Measurements from ENCODE around the gene PRKCH.

The PRKCH gene

DNA sequence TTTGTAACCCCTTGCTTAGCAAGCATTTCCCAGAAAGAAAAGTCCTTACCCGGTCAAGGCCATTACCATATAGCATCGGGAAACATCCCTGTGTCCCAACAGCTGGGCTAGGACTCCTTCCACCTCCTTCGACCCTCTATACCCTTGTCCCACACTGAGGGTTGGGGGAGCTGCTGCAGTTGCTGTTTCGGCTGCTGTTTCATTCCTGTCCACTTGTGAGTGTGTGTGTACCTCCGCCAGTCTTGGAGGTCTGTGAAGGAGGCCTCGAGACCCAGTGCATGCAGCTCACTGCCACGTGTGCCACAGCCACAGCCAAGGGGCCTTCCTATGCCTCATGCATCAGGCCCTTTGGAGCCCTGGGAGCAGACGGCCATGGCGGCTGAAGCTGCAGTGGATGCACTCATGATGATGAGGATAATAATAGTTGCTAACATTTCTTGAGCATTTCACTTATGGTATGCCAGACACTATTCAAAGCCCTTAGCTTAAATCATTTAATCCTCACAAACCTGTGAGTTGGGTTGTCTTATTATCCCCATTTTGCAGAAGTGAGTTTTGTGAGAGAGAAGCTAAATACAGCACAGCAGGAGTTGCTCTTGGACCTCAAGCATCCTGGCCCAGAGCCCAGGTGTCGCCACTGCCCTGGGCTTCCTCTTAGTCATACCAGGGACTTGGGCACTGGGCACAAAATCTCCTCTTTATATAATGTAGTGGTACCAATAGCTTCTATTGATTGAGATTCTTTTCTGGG, 156.5 kb downstream of the PRKCH start:
- DNase-seq: no peak
- TF ChIP-seq GATA1 (IDR thresholded peaks at IDR 0.05; ENCODE audit: low read depth, low read length) (no peak), POLR2A (IDR thresholded peaks at IDR 0.05; ENCODE audit: low read length) (no peak)

DNA sequence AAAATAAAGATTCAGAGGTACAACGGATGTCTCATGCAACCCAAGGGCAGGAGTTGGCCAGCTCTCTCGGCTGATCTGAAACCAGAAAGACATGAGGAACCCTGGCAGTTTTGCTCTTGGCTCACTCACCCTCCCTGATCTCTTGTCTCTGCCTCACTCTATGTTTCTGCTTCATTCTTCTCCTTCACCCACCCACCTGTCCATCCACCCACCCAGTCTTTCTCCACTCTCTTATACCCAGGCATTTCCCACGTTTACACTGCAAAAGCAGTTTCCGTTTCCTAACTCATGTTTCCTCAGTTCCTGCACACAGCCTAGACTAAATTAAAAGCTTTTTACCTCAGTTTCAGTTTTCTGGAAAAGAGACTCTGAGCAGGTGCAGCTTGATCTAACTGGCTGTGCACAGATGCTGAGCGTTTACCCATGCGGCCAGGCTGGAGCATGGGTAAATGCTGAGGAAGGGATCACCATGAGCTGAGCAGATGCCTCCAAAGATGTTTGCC, 157.6 kb downstream of the PRKCH start:
- no peak for TF ChIP-seq POLR2A (IDR thresholded peaks at IDR 0.05; ENCODE audit: low read length)
- TF ChIP-seq GATA1 (IDR thresholded peaks at IDR 0.05; ENCODE audit: low read depth, low read length): no peak
- no peak for DNase-seq

DNA sequence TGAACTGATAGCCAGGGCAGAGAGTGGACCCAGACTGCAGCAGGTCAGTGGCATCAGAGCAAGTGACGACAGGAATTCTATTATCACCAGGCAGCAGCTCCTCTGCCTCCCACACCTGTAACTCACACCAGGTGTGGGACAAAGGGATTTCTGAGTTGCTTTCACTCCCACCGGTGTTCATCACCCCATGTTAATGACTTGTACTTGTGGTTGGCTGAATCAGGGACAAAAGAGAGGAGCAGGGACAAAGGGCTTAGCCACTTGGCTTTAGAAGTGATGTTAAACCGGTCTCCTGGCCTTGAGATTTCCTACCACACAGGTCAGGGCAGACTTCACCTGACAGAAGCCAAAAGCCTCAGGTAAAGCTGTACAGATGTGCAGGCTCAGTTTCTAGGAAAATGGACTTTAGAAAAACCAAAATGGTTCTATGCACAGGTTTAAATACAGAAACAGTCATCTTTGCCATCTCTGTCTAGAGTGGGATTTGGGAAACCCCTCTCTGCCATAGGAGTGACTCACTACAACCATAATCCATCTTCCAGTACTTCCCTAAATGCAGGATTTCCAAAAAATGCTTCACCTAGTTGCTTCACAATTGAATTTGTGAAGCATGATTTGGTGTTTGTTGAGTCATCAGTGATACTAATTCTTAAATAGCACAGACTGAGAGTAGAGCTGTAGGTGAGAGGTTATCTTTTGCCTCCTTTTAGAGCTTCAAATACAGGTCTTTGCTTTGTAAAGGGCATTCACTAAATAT, 158.5 kb downstream of the PRKCH start:
- no peak for DNase-seq
- TF ChIP-seq GATA1 (IDR thresholded peaks at IDR 0.05; ENCODE audit: low read depth, low read length) (no peak), POLR2A (IDR thresholded peaks at IDR 0.05; ENCODE audit: low read length) (no peak)

DNA sequence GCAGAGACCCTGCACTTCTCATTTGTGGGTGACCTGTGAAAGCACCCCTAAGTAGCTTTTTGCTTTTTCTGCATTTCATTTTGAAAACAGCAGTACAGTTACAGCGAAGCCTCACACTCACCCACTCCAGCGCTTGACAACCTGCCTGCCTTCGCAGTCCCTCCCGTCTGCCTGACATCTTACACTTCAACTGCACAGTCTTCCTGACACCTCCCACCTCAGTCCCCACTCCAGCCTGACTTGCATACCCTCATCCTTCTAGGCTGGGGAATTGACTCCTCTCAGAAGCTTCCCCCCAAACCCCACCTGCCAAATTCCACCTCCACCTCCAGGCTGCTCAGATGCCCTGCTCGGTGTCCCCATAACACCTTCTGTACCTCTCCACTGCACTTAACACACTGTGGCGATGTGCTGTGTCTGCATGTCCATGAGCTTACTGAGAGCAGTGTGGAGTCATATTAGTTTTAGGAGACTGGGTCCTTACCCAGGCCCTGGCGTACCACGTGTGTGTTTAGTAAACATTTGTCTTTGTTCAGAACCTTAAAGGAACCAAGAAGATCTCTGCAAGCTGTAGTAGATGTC, 159.4 kb downstream of the PRKCH start:
- TF ChIP-seq GATA1 (IDR thresholded peaks at IDR 0.05; ENCODE audit: low read depth, low read length) (no peak), POLR2A (IDR thresholded peaks at IDR 0.05; ENCODE audit: low read length) (no peak)
- no peak for DNase-seq

DNA sequence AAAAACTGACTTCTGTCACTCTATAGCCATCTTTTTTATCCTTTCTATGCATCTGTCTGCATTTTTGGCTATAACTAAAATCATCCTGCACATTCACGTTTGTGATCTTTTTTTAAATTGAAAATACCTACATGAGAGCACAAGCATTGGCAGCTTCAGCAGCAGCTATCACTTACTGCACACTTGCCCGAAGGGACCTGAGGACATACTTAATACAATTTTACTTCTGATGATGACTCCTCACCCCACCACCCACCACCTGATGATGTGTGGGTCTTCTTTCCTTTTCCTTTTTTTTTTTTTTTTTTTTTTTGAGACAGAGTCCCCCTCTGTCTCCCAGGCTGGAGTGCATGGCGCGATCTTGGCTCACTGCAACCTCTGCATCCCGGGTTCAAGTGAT, 160.3 kb downstream of the PRKCH start:
- TF ChIP-seq GATA1 (IDR thresholded peaks at IDR 0.05; ENCODE audit: low read depth, low read length): no peak
- no peak for TF ChIP-seq POLR2A (IDR thresholded peaks at IDR 0.05; ENCODE audit: low read length)
- no peak for DNase-seq

DNA sequence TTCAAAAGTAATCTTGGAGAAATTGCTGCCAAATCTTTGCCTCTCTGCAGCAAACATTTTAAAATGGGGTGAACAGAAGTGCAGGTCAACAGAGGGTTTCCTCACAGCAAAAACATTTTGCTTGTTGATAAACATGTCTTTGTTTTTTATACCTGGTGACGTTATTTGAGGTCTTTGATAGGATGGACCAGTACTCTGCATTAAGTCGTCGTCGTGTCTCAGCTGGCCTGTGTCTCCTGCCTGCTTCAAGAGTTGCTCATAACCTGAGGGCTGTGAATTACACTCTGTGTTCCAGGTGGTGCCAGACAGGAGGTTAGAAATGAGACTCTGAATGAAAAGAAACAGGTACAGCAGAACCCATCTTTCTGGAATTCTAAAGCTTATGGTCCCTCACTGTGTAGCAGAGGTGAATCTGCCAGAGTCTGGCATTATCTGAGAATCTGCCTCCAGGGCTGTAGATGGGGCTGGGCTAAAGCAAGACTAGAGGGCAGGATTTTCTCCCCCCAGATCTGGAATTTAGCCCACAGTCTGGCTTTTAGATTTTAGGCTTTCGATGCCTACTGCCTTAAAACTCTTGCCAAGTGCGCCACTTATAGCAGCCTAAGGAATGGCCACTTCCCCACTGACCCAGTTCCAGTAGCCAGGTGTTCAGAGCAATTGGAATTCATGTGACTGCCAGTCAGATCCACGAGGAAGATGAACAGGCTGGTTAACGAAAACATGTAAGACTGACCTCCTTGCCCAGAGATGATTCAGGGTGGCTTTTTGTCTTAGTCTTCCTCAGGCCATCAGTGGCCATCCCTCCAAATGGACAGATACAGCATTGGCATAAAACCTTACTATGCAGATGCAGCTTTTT, 161.2 kb downstream of the PRKCH start:
- no peak for DNase-seq
- TF ChIP-seq POLR2A (IDR thresholded peaks at IDR 0.05; ENCODE audit: low read length) (no peak), GATA1 (IDR thresholded peaks at IDR 0.05; ENCODE audit: low read depth, low read length) (no peak)

DNA sequence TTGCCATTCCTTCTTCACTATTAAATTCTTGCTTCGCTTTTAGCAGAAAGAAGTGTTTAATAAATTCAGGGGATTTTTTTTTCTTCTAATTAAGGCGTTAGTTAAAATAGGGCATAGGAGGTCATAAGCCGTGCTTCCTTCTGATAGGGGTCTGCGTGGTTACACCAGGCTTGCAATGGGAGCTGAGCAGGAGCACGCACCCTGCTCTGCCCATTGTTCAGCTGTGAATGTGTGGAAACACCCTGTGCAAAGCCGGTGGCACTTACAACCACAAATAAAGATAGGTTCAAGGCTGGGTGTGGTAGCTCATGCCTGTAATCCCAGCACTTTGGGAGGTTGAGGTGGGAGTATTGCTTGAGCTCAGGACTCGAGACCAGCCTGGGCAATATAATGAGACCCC, 162.1 kb downstream of the PRKCH start:
- no peak for DNase-seq
- TF ChIP-seq POLR2A (IDR thresholded peaks at IDR 0.05; ENCODE audit: low read length): no peak
- TF ChIP-seq GATA1 (IDR thresholded peaks at IDR 0.05; ENCODE audit: low read depth, low read length): no peak

DNA sequence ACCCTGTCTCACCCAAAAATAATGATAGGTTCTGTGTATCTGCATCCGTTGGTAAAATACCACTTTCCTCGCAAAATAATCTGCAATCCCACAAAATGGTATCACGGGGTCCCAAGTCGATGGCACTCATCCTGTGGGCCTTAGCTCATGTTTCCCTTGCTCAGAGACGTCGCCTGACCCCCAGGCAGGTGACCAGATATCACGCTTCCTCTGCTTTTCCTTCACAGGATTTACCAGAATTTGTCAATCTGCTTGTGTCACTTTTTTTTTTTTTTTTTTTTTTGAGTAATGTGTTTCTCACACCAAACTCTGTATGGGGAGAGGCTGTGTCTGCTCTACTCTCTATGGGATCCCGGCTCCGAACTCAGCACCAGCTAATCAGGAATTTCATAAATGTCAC, 162.7 kb downstream of the PRKCH start:
- TF ChIP-seq POLR2A (IDR thresholded peaks at IDR 0.05; ENCODE audit: low read length): no peak
- DNase-seq: no peak

DNA sequence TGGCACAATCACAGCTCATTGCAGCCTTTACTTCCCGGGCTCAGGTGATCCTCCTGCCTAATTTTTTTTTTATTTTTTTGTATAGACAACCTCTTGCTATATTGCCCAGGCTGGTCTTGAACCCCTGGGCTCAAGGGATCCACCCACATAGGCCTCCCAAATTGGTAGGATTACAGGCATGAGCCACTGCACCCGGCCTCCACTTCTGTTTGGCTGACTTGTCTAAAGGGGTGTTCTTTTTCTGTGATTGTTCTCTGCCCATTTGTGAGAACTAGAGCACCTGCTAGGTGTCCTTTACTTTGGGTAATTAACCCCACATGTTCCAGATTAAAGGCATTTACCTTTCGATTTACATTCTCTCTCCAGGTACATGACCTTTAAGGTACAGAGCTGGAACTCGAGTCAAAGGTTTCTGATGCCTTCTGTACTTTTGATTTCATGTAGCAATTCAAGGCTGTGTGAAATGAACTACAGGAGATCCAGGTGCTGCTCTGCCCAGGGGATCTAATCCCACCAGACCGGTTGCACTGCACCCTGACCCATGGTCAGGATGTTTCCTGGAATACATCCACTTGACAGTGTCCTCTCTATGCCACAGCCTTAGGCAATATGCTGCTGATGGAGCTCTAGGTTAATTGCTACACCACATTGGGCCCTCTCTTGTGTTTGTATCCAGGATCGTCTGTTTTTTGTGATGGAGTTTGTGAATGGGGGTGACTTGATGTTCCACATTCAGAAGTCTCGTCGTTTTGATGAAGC, 163.6 kb downstream of the PRKCH start:
- TF ChIP-seq POLR2A (IDR thresholded peaks at IDR 0.05; ENCODE audit: low read length) (no peak), GATA1 (IDR thresholded peaks at IDR 0.05; ENCODE audit: low read depth, low read length) (no peak)
- no peak for DNase-seq

DNA sequence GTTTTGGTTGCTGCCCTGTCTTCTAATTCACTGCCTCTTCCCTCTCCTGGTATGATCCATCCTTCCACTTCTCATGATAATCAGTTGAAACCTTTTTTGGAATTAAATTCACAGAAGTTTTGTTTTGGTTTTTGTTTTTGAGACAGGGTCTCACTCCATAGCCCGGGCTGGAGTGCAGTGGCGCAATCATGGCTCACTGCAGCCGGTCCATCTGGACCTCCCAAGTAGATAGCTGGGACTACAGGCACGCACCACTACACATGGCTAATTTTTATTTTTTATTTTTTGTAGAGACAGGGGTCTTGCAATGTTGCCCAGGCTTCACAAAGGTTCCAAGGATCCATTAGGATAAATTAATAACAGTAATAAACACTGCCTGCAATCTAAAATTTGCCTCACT, 164.3 kb downstream of the PRKCH start:
- TF ChIP-seq GATA1 (IDR thresholded peaks at IDR 0.05; ENCODE audit: low read depth, low read length) (no peak), POLR2A (IDR thresholded peaks at IDR 0.05; ENCODE audit: low read length) (no peak)
- DNase-seq: no peak

DNA sequence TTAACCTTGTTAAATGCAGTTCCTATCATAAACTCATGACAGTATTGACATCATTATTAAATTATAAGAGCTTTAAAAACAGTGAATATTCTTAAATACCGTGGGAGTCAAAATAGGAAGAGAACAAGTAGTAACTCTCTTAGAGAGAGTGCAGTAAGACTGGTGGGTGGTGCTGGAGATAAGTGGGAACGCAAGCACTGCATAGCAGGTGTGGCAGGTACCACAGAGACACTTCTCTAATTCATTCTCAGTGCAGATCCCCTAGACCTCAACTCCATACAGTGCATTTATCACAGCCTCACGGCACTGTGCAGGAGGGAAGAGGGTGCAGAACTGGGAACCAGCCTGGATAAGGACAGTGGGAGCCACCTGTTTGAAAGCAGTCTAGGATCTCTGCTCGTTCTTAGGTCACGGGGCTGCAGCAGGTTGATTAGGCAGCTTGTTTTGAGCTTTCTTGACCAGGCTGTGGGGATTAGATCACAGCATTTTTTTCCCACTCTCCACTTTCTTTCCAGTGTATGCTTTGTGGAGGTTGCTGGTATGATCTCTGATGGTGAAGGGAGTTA, 165.6 kb downstream of the PRKCH start:
- no peak for DNase-seq
- TF ChIP-seq POLR2A (IDR thresholded peaks at IDR 0.05; ENCODE audit: low read length): no peak
- TF ChIP-seq GATA1 (IDR thresholded peaks at IDR 0.05; ENCODE audit: low read depth, low read length): no peak

DNA sequence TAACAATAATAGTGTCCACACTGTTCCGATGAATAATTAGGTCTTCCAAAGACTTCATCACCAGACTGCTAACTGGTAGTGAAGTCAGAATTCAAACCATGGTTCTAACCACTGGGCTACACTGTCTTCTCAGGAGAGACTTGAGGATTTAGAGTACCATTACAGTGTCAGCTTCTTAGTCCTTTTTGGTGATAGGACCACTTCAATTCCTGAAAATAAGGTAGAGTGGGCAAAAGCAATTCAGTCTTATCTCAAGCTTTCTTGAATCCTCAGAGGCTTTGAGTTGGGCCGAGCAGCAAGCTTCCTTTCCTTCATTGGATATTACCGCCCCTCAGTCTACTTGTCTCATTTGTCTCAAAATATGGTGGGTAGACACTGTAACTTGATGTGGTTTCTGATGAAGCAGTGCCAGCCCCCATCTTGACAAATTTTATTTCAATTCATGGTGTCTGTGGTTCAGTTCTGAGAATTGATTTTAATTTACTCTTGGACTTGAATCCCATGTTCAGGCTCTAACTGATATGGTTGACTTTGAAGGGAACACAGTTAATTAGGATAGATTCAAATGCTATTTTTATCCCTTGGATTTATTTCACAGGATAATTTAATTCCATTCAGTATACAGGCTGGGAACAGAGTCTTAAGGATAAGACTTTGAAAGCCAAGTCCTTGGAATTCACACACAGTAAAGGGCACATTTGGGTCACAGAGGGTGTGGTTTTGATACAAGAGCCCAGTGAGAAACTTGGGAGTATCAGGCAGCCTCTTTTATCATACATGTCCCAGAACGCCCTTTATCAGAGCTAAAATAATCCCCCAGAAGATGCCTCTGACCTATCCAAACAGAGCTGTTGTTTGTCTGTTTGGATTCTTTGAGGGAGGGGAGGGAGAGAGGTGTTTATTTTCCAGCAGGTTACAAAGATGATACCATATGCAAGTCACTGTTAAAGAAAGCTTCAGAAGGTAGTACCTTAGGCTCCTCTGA, 167.3 kb downstream of the PRKCH start:
- peak; percentile 14 to 19 for DNase-seq
- TF ChIP-seq POLR2A (IDR thresholded peaks at IDR 0.05; ENCODE audit: low read length) (no peak), GATA1 (IDR thresholded peaks at IDR 0.05; ENCODE audit: low read depth, low read length) (no peak)
